Myocyte (in vitro differentiated cells): ENCODE data around the gene SNX20. TPM values are rescaled to one million over a fixed set of nuclear protein-coding genes. Genes with fewer than 3 reads are reported as not detected.

Experiments
- DNase-seq: peaks from one replicate; pipeline ENCODE4 v3.0.0-alpha.2; 2012; ENCODE audit warnings: low read depth
- polyA plus RNA-seq: library from polyadenylated mRNA; unstranded; fragments of >200 nt; gene quantifications from one replicate; pipeline ENCODE4 v1.2.1, GENCODE V29; 2012; ENCODE audit warnings: missing spikeins
- total RNA-seq: library from RNA; depleted of rRNA; stranded (reverse); fragments of >200 nt; gene quantifications from 2 replicates; pipeline ENCODE4 v1.2.3, GENCODE V29; 2014

SNX20 gene, protein sequence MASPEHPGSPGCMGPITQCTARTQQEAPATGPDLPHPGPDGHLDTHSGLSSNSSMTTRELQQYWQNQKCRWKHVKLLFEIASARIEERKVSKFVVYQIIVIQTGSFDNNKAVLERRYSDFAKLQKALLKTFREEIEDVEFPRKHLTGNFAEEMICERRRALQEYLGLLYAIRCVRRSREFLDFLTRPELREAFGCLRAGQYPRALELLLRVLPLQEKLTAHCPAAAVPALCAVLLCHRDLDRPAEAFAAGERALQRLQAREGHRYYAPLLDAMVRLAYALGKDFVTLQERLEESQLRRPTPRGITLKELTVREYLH
- 0.36 and 1.1 TPM in 2 replicates for total RNA-seq
- 0.18 TPM for polyA plus RNA-seq

DNA sequence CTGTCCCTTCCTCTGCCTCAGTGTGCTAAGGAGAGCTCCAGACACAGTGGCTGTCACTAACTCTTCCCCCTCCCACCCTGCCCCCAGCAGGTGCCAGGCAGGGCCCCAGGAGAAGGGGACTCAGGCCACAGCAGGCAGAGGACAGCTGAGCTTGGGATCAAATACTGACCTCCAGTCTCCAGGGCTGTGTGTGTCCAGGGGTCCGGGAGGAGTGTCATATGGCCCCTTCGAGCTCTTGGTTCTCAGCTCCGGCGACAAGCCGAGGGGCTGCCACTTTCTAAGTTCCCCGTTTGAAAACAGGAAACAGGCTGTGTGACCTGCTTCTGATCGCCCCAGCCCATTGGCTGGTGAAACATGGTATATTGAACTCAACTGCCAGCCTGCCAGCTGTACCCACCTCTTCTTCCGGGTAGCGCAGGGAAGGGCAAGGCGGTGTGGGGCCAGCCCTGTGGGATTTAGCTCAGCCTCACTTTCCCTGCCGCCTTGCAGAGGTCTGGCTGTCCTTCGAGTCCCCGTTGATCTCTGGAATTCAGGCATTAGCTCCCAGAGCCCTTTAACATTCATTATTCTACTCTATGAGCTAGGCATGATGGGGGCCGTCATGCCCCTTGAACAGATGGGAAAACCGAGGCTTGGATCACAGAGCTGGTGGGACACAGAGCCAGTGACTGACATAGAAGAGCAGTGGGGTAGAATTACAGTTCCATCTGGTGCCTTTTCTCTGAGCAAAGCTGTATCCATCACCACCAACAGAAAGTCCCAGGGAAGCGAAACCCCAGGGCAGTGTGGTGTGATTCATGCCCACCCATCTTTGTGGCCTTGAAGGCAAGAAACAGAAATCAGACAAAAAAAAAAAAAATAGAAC lies at the start of gene SNX20:
Gene SNX20, minus strand, starts transcription at position 292 of the 865 bp plus-strand sequence. CDS start 3,786 bp downstream, outside the sequence.
- peak; percentile 53 for DNase-seq

DNA sequence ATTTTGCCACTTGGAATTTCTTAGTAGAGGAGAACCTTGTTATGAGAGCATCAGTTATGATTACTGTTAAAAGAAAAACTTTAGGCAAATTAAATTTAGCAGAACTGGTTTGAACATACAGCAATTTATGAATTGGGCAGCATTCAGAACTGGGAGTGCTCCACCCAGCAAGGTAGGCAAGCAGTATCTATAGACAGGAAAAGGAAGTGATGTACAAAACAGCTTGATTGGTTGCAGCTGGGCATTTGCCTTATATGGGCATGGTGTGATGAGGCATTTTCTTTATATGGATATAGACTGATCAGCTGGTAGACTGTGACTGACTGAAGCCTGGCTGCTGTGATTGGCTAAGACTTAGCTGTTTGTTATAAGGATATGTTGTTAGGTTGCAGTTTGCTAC lies 43.2 kb upstream of the SNX20 start:
- no peak for DNase-seq

DNA sequence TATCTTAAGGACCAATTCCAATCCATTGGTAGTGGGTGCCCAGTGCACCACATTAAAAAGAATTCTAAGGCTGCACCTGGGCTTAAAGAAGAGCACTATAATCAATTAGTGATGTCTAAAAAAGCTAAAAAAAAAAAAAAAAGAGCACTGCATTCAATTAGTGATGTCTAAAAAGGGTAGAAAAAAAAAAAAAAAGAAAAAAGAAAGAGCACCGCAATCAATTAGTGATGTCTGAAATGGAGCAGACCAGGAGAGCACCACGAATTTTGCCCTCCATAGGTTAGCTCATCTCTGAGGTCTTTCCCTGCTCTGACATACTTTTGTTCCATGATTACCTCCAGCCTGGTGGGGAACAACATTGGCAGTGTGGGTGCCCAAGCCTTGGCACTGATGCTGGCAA lies 41.8 kb upstream of the SNX20 start:
- DNase-seq, result no peak

DNA sequence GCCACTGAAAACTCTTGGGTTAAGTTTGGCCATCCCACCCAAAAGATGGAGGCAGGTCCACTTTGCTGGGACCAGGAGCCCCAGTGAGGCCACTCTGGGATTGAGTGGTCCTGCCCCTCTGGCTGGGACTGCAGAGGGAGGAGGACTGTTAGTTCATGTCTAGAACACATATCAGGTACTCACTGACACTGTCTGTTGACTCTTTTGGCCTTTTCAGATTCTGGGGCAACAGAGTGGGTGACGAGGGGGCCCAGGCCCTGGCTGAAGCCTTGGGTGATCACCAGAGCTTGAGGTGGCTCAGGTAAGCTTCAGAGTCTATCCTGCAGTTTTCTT lies 41.3 kb upstream of the SNX20 start:
- no peak for DNase-seq

DNA sequence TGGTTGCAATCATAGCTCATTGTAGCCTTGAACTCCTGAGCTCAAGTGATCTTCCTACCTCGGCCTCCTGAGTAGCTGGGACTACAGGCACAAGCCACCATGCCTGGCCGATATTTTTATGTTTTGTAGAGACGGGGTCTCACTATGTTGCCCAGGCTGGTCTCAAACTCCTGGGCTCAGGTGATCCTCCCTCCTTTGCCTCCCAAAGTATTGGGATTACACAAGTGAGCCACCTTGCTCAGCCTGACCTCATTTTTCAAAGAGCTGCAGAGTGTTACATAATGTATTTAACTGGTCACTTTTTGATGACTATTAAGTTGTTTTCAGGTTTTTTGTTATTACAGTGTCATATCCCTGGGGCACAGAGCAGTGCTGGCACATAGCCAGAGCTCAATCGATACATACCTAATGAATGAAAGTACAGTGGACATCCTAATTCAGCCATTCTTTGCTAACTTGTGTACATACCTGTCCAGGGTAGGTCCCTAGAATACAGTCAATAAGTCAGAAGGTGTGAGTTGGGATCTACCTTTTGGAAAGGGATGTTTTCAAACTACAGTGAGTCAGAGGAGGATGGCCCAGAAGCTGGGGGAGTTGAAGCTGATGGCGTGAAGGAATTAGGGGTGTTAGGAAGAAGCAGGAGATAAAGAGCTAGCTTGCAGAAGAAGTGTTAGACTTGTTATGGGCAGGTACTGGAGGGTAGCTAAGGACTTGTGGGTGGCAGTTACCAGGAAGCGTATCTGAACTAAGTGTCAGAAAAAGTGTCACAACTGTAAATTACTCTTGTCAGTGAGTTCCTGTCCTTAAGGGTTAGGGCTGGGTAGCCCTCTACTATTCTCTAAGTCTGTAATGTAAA lies 40.7 kb upstream of the SNX20 start:
- DNase-seq, result no peak

DNA sequence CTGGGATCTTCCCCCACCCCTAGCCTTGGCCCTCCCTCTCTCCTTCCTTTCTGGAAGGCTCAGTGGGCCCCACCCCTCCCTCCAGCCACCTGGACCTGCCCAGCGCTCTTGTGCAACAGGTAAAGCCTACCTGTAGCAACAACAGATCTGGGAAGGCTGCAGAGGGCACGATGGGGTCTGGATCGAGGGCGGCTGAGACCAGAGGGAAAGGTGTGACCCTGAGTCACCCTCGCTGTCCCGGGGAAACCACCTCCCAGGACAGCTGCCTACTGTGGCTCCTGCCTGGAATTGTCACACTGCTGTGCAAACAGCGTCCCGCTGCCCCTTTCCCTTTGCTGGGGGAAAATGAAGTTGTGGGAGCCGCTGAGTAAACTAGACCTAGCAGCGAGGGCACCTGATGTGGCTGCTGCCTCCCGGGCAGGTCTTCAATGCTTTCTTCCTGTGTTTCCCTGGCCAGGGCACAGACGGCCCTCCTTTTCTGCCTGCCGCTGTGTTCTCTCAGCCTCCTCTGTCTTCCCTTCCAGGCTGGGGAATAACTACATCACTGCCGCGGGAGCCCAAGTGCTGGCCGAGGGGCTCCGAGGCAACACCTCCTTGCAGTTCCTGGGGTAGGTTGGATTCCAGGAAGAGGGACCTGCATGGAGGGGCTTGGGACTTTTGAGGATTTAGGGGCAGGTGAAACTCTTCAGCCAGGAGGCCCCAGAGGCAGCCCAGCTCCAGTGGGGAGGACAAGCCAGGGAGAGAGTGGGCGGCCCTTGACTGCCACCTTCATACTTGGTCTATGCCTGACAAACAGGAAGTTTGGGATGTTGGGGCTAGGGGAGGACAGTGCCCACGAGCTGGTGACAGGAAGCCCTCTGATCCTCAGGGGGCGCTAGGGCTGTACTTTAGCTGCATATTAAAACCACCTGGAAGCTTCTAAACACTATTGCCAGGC lies 38.6 kb upstream of the SNX20 start:
- no peak for DNase-seq

DNA sequence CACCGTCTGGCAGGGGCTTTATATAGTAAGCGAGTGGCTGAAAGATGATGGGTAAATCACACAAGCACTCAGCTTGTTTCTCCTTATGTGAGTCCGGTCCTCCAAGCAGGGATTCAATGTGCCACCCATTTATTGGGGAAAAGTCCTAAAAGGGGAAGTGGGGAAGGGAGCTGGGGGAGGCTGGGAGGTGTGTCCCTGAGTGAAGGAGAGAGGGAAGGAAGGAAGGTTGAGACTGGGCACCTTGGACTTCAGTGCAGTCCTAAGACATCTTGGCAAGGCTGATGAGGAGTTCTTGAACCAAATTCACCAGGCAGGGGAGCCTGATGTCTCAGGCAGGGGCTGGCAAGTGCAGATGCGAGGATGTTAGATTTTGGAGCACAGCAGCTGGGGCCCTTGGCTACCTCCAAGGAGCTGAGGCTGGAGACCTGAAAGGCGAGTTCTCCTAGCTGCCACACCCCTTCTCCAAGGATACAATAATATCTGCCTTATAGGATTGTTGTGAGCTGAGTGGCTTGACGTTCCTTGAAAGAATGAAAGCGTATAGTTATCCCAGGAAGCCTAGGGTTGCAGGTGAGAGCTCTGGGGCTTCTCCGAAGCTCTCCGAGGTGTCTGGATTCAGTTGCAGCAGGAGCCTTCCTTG lies 37.8 kb upstream of the SNX20 start:
- DNase-seq, result no peak

DNA sequence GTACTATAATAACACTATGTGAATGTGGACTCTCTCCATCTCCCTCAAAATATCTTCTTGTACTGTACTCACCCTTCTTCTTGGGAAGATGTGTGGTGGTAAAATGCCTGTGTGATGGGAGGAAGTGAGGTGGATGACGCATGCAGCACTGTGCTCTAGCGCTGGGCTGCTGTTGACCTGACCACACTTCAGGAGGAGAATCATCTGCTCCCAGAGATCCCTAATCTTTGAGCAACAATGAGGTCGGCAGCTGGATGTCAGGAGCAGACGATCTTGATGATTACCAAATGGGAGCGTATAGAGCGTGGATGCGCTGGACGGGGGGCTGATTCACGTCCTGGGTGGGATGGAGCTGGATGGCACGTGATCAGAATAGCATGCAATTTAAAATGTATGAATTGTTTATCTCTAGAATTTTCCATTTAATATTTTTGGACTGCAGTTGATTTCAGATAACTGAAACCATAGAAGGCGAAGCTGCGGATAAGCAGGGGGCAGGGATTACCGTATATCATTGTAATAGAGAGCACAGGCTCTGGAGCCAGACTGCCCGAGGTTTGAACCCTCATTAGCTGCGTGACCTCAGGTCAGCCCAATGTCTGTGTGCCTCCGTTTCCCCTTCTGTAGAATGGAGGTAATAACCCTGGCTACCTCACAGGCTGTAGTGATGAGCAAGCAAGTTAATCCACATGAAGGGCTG lies 37.1 kb upstream of the SNX20 start:
- DNase-seq, result no peak

DNA sequence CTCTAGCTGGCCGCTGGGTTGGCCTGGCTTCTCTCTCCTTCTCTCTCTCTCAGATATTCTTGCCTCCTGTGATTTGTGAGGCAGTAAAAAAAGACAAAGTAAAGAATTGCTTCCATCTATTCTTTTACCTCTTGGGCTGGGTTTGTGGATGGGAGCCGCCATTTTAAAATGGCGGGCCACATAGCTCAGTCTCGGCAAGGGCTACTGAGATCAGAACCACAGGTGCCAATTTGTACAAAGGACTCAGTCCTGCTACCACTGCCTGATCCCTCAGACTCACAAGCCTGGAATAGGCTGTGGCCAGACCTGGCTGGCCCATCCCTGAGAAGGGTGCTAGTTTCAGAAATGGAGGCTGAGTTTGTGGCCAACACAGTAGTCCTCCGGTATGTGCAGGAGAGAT lies 36.4 kb upstream of the SNX20 start:
- no peak for DNase-seq

DNA sequence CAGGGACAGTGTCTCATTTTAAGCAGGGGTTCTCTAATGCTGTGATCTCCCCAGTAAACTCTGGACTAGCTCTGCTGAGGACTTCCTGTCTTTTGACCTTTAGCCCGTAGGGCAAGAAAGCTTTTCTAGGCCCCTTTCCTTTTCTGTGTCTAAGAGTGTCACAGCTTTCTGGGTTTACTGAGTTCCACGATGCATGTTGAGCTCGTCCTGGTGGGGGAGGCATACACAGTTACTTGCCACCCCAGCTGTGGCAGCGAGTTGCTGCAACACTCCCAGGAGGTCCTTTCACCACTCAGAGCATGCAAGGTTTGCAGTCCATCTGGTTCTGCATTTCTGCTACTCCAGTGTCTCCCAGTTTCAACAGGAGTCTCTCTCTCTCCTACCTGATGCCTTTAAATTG lies 36.0 kb upstream of the SNX20 start:
- DNase-seq, result no peak

DNA sequence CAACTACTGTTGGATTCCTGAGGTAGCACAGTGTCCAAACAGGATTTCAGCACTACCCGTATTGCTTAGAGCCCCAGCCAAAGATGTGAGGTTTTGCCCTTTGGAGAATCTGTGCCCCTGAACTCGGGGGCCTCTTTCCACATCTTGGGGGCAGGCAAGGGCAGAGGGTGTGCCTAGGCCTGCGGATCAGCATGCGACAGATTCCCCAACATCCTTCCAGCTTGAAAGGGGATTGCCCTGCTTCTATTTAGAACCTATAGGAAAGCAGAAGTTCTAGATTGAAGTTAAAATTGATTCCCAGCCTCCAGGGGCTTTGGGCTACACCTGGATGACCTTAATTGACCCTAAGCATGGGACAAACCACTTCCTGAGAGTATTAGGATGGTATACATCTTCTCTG lies 31.8 kb upstream of the SNX20 start:
- no peak for DNase-seq

DNA sequence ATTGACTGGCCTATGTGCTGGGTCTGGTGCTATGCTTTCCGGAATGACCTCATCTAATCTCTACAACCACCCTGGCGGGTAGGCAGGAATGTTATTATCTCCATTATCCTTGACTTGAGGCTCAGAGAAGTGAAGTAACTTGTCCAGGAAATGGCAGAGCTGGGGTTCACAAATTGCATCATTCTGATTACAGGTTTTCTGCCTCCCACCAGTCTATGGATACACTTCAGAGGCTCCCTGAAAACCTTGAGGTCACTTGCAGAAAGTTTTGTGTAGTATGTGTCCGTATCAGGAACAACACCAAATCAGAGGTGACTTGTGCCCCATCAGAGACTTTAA lies 31.4 kb upstream of the SNX20 start:
- no peak for DNase-seq

DNA sequence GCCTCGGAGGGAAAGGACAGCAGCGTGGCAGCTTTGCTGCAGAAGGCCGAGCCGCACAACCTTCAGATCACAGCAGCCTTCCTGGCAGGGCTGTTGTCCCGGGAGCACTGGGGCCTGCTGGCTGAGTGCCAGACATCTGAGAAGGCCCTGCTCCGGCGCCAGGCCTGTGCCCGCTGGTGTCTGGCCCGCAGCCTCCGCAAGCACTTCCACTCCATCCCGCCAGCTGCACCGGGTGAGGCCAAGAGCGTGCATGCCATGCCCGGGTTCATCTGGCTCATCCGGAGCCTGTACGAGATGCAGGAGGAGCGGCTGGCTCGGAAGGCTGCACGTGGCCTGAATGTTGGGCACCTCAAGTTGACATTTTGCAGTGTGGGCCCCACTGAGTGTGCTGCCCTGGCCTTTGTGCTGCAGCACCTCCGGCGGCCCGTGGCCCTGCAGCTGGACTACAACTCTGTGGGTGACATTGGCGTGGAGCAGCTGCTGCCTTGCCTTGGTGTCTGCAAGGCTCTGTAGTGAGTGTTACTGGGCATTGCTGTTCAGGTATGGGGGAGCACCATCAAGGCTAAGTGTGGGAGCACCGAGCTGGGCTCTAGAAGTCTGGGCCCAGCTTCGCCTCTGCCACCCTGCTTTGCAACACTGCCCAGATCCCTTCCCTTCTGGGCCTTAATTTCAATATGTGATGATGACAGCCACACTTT lies 30.9 kb upstream of the SNX20 start:
- peak; percentile 60 for DNase-seq

DNA sequence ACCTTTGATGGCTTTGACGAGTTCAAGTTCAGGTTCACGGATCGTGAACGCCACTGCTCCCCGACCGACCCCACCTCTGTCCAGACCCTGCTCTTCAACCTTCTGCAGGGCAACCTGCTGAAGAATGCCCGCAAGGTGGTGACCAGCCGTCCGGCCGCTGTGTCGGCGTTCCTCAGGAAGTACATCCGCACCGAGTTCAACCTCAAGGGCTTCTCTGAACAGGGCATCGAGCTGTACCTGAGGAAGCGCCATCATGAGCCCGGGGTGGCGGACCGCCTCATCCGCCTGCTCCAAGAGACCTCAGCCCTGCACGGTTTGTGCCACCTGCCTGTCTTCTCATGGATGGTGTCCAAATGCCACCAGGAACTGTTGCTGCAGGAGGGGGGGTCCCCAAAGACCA lies 29.9 kb upstream of the SNX20 start:
- no peak for DNase-seq

DNA sequence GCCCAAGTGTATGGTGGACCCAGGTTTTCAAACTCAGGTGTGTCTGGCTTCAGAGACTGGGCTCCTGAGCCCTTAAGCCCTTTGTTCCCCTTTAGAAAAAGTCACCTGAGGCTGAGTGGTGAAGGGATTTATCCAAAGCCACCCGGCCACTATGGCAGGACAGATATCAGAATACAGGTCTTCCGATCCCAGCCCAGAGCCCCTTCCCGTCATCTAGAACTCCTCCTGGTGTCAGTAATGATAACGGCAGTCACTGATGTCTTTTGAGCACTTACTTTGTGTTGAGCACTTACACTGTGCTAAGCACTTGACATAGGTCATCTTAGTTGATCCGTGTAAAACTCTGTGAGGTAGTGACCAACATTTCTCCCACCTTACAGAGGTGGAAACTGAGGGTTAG lies 28.9 kb upstream of the SNX20 start:
- DNase-seq, result no peak

DNA sequence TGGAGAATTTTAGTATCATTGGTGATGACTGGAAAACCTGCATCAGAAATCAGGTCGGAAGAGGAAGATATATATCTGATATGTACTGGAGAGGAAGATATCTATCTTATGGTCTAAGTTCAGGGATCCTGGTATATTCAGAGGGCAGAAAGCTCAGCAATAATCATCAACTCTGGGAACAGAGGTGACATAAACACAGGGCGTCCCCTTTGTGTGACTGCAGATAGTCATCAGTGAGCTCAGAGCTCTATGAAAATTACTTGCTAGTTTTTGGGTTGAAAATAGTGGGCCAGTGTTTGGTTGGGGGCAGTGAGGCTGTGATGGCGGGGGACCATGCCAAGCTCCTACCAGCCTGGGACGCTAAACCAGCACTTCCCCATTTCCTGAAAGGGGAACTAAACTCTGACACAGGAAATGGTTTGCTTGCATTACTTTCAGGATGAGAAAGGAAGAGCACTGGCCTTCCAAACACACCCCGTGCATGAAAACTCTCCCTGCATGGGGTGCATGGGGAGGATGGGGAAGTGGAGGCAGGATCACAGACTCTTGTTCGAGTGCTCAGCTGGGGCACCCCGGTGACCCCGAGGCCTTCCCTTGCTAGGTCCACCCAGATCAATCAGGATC lies 28.1 kb upstream of the SNX20 start:
- DNase-seq, result no peak

DNA sequence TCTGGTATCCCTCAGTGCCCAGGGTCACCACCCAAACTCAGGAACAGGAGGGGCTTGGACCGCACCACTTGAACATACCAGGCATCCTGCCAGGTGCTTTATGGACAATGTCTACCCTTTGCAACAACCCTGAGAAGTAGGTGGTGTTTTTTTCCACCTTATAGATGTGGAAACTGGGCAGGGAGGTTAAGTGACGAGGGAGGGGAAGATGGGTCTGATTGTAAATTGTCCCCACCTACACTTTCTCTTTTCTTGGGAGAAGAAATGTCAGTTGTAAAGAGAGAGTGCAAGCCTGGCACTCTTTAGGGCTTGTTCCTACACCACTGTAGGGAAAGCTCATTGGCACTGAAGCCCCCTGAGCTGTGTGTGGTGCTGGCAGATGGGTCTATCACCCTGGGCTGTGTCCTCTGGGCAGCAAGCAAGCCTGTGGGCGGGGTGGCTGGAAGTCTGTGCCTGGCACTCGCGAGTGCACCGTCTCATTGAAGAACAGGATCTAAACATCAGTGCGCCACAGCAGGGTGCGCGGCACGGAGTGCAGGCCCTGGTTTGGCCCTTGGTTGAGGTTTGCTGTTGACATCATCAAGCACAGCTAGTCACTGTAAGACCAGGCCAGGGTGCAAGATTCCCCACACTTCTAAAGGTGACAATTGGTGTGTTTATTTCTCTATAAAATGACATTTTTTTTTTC lies 27.4 kb upstream of the SNX20 start:
- no peak for DNase-seq

DNA sequence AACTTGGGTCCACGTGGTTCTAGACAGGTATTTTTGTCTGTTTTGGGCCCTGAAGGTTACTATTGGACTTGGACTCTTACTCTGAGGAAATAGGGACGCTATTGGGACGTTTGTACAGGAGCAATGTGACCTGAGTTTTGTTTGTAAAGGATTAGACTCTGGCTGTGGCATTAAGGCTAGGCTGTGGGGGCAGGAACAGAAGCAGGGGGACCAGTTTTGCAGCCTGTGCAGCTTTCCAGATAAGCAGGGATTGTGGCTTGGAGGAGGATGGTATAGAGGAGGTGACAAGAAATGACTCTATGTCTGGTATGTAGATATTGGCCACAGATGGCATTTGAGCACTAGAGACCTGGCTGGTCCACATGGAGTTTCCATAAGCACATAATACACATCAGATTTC lies 25.1 kb upstream of the SNX20 start:
- no peak for DNase-seq
